Esophagus squamous epithelium (tissue), 4 donors: ENCODE results near the gene KAZN.

ENCODE experiments used
- POLR2A ChIP-seq, 4 donors: fragments of 450-650 bp; IDR thresholded peaks; one replicate each; pipeline ENCODE4 v1.6.1; 2017; ENCODE audit warnings: antibody characterized with exemption in 4 of 4, mild to moderate bottlenecking in 4 of 4, moderate library complexity in 3 of 4
- TF ChIP-seq, protein P1 (sequence below), 6 experiments: fragments of 450-650 bp in 4 of 6; fragments of 200-600 bp in 2 of 6; sonication (generic) in 2 of 6; IDR thresholded peaks; one replicate each; pipeline ENCODE4 v1.5.1; 2016 to 2019; ENCODE audit warnings: antibody characterized with exemption in 6 of 6, mild to moderate bottlenecking in 4 of 6, moderate library complexity in 4 of 6

DNA sequence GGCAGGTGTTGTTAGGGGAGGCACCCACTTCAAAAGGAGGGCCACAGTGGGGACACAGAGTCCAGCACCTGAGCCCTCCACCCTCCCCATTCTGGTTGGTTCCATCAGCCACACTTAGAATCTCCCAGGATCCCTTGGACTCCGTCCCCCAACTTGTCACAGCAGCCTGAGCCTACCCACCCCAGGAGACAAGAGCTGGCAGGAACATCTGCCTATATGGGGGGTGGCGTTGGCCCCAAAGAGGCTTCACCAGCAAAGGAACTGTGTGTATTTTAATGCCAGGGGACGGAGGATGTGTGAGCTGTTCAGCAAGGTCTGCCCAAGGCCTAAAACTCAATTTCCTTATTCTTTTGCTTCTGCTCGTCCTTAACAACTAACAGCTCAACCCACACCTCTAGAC, 468.7 kb downstream of the KAZN start:
- TF ChIP-seq, protein P1, sequence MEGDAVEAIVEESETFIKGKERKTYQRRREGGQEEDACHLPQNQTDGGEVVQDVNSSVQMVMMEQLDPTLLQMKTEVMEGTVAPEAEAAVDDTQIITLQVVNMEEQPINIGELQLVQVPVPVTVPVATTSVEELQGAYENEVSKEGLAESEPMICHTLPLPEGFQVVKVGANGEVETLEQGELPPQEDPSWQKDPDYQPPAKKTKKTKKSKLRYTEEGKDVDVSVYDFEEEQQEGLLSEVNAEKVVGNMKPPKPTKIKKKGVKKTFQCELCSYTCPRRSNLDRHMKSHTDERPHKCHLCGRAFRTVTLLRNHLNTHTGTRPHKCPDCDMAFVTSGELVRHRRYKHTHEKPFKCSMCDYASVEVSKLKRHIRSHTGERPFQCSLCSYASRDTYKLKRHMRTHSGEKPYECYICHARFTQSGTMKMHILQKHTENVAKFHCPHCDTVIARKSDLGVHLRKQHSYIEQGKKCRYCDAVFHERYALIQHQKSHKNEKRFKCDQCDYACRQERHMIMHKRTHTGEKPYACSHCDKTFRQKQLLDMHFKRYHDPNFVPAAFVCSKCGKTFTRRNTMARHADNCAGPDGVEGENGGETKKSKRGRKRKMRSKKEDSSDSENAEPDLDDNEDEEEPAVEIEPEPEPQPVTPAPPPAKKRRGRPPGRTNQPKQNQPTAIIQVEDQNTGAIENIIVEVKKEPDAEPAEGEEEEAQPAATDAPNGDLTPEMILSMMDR (IDR thresholded peaks at IDR 0.05), result no peak
- no peak for TF ChIP-seq POLR2A (IDR thresholded peaks at IDR 0.05)
